Measurements from ENCODE around the gene HDAC1. TPM values are rescaled to one million over a fixed set of nuclear protein-coding genes. Genes with fewer than 3 reads are reported as not detected.
"Not testable (repeated sequence)": the region's sequence is repeated elsewhere in the genome, so short reads cannot be mapped to it uniquely, and the experiment has no call there.

HDAC1 gene
- total RNA-seq, 4 donors from 2014 or later = 40.4 to 51.6 (median 47.1) TPM

DNA sequence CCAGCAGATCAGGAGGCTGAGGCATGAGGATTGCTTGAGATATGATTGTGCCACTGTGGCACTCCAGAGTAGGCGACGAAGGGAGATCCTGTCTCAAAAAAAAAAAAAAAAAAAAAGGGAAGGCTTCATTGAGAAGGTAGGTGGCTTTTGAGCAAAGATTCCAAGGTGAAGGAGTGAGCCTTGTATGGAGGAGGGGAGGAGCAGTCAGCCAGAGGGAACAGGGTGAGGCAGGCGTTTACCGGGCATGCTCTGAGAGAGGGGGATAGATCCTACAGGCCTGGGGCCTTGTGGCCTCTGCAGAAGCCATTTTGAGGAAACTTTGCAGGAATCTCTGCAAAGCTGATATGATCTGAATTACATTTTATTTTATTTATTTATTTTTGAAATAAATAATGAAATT lies 5.1 kb upstream of the HDAC1 start:
- Histone ChIP-seq H3K4me1 (peaks cover 0 to 4% (median 0%) of the 10 kb centered on the region in 4 donors), H3K9me3 (no peaks in the 10 kb centered on the region), H3K36me3 (no peaks in the 10 kb centered on the region), H3K27ac (no peak overlapping the region), H3K4me3 (no peak overlapping the region), H3K27me3 (no peaks in the 10 kb centered on the region)
- DNase-seq (ENCODE audit: low spot score in 2 of 2) = no peak
- TF ChIP-seq, protein P1, sequence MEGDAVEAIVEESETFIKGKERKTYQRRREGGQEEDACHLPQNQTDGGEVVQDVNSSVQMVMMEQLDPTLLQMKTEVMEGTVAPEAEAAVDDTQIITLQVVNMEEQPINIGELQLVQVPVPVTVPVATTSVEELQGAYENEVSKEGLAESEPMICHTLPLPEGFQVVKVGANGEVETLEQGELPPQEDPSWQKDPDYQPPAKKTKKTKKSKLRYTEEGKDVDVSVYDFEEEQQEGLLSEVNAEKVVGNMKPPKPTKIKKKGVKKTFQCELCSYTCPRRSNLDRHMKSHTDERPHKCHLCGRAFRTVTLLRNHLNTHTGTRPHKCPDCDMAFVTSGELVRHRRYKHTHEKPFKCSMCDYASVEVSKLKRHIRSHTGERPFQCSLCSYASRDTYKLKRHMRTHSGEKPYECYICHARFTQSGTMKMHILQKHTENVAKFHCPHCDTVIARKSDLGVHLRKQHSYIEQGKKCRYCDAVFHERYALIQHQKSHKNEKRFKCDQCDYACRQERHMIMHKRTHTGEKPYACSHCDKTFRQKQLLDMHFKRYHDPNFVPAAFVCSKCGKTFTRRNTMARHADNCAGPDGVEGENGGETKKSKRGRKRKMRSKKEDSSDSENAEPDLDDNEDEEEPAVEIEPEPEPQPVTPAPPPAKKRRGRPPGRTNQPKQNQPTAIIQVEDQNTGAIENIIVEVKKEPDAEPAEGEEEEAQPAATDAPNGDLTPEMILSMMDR (IDR thresholded peaks at IDR 0.05) = no peak
- 85 to 89% methylated on average over 4 of the region's 4 CpGs for WGBS, 2 donors

DNA sequence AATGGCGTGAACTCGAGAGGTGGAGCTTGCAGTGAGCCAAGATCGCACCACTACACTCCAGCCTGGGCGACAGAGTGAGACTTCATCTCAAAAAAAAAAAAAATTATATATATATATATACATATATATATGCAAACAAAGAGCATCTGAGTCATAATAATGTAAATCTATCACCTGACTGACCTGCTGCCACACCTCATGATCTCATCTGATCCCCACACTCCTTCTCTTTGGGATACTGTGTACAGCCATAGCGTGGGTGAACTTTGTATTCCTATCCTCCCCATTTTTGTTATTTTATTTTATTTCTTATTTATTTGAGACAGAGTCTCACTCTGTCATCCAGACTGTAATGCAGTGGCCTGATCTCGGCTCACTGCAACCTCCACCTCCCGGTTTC lies 2.6 kb upstream of the HDAC1 start:
- no peaks in the 10 kb centered on the region for H3K36me3 ChIP-seq
- no peaks in the 10 kb centered on the region for H3K9me3 ChIP-seq
- no peak overlapping the region for H3K27ac ChIP-seq
- DNase-seq (ENCODE audit: low spot score in 2 of 2) = no peak
- H3K4me3 ChIP-seq = no peak overlapping the region
- H3K4me1 ChIP-seq = peaks cover 0 to 11% (median 4%) of the 10 kb centered on the region in 4 donors
- TF ChIP-seq POLR2A (IDR thresholded peaks at IDR 0.05) (no peak), EP300 (IDR thresholded peaks at IDR 0.05) (no peak)
- TF ChIP-seq, protein P1 (IDR thresholded peaks at IDR 0.05) = no peak
- no peaks in the 10 kb centered on the region for H3K27me3 ChIP-seq
- 95% methylated on average over 7 of the region's 7 CpGs for WGBS, 2 donors

DNA sequence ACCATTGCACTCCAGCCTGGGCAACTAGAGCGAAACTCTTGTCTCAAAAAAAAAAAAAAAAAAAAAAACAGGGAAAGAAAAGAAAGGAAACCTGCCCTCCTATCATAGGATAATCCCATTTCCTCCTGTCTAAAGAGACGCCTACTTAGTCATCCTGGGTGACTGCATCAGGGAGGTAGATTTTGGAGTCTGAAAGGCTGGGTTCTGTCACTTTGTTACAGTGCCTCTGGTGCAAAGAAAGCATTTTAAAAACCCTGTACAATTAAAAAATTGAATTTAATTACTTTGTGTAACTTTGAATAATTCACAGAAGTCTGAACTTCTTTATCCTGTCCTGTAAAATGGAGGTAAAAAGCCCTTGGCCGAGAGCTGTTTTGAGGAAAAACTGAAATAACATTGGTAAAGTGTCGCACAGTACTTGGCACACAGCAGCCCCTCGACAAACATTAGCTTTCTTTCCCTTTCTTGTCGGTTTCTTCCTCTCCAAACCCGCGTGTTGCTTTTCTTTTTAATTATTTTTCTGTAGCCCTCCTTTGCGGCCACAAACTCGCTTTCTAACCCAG lies 657 bp upstream of the HDAC1 start:
- Histone ChIP-seq H3K4me1 (peaks cover 0 to 11% (median 4%) of the 10 kb centered on the region in 4 donors), H3K4me3 (peak overlapping the region; percentile 68 to 93 (median 82)), H3K27me3 (no peaks in the 10 kb centered on the region), H3K36me3 (no peaks in the 10 kb centered on the region), H3K27ac (peak overlapping the region; percentile 69 to 87 (median 84)), H3K9me3 (no peaks in the 10 kb centered on the region)
- WGBS, 2 donors = 62 to 64% methylated on average over 10 of the region's 10 CpGs
- TF ChIP-seq EP300 (IDR thresholded peaks at IDR 0.05) (no peak), POLR2A (IDR thresholded peaks at IDR 0.05) (no peak)
- TF ChIP-seq, protein P1 (IDR thresholded peaks at IDR 0.05) = no peak
- DNase-seq (ENCODE audit: low spot score in 2 of 2) = no peak

DNA sequence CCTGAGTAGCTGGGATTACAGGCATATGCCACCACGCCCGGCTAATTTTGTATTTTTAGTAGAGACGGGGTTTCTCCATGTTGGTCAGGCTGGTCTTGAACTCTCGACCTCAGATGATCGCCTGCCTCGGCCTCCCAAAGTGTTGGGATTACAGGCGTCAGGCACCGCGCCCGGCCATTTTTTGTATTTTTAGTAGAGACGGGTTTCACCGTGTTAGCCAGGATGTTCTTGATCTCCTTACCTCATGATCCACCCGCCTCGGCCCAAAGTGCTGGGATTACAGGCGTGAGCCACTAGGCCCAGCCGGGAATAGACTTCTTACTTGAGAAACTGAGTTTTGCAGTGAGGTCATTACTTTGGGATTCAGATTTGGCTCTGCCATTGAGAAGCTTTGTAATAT lies 6.3 kb downstream of the HDAC1 start:
- H3K27ac ChIP-seq; H3K27me3 ChIP-seq; H3K9me3 ChIP-seq; H3K4me1 ChIP-seq; DNase-seq (ENCODE audit: low spot score in 2 of 2); H3K4me3 ChIP-seq: not testable (repeated sequence)
- H3K36me3 ChIP-seq = peaks cover 0 to 14% (median 11%) of the 10 kb centered on the region in 3 donors
- WGBS, 2 donors = 94 to 96% methylated on average over 16 of the region's 16 CpGs

DNA sequence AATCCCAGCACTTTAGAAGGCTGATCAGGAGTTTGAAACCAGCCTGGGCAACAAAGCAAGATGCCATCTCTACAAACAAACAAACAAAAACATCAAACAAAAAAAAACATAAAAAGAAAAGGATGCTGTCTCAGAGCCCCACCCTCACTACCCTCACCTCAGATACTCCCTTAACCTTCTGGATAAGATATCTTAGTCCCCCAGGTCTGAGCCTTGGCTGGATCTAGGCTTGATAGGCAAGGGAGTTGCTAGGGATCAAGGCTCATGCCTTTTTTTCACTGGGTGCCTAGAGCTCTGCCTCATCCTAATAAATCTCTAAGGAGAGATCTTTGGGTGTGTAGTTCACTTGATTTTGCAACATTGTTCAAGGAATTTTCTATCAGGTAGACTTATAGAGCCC lies 7.4 kb downstream of the HDAC1 start:
- TF ChIP-seq EP300 (IDR thresholded peaks at IDR 0.05) = no peak
- no peak for TF ChIP-seq POLR2A (IDR thresholded peaks at IDR 0.05)
- TF ChIP-seq, protein P1 (IDR thresholded peaks at IDR 0.05) = no peak

DNA sequence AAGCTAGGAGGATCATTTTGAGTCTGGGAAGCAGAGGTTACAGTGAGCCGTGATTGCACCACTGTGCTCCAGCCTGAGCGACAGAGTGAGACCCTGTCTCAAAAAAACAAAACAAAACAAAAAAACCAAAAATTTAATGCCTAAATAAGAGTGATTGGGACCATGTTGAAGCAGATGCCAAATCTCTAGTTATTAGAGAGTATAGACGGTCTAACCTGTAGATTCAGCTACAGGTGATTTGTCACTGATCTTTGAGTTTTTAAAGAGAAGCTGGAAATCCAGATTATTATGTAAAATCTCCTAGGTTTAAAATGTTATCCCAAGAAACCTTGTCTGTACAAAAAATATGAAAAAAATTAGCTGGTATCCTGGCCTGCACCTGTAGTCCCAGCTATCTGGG lies 11.5 kb downstream of the HDAC1 start:
- 95 to 96% methylated on average over 3 of the region's 3 CpGs for WGBS, 2 donors
- H3K27ac ChIP-seq = no peak overlapping the region
- no peaks in the 10 kb centered on the region for H3K27me3 ChIP-seq
- TF ChIP-seq, protein P1 (IDR thresholded peaks at IDR 0.05) = no peak
- TF ChIP-seq EP300 (IDR thresholded peaks at IDR 0.05) = no peak
- H3K4me3 ChIP-seq = no peak overlapping the region
- H3K9me3 ChIP-seq = peaks cover 0 to 15% (median 2%) of the 10 kb centered on the region in 4 donors
- H3K36me3 ChIP-seq = peaks cover 0 to 42% (median 25%) of the 10 kb centered on the region in 3 donors
- no peaks in the 10 kb centered on the region for H3K4me1 ChIP-seq
- DNase-seq (ENCODE audit: low spot score in 2 of 2) = no peak

More for the DNA sequence above, 7.4 kb downstream of the HDAC1 start:
- H3K36me3 ChIP-seq = peaks cover 0 to 25% (median 19%) of the 10 kb centered on the region in 3 donors
- H3K27ac ChIP-seq = no peak overlapping the region
- DNase-seq (ENCODE audit: low spot score in 2 of 2) = no peak
- no peak overlapping the region for H3K4me3 ChIP-seq
- no peaks in the 10 kb centered on the region for H3K27me3 ChIP-seq
- no peaks in the 10 kb centered on the region for H3K4me1 ChIP-seq
- no peaks in the 10 kb centered on the region for H3K9me3 ChIP-seq
